CD4-positive, CD25-positive, alpha-beta regulatory T cell (primary cell): ENCODE results near the gene GMDS. TPM values are rescaled to one million over a fixed set of nuclear protein-coding genes. Genes with fewer than 3 reads are reported as not detected.
A peak's percentile ranks its signal among the peaks of the same experiment; 100 is the strongest.

Experiments
- ATAC-seq, 2 donors: fragments of 150-1000 bp; cut with Tn5 transposase; one replicate each; pipeline ENCODE4 v1.10.0; 2021; ENCODE audit warnings: low read depth in 2 of 2, moderate number of reproducible peaks in 2 of 2, moderate library complexity in 1 of 2
- DNase-seq, 3 donors: peaks; one replicate each; pipeline versions ENCODE4 v3.0.0 to v3.0.0-alpha.2; 2012 to 2022; ENCODE audit warnings: mixed read lengths in 1 of 3
- H3K27ac ChIP-seq: one replicate; pipeline ENCODE4 v1.7.0; 2013; ENCODE audit warnings: mild to moderate bottlenecking, low read length; ENCODE audit not compliant: insufficient read depth, poor library complexity, severe bottlenecking
- H3K27me3 ChIP-seq: one replicate; pipeline ENCODE4 v1.7.0; 2013; ENCODE audit warnings: low read length; ENCODE audit not compliant: control insufficient read depth, insufficient read depth
- H3K36me3 ChIP-seq: one replicate; pipeline ENCODE4 v1.7.0; 2013; ENCODE audit warnings: mild to moderate bottlenecking, low read length, moderate library complexity; ENCODE audit not compliant: control insufficient read depth, insufficient read depth
- H3K4me1 ChIP-seq: 2 replicates; pipeline ENCODE4 v1.7.0; 2013; ENCODE audit warnings: mild to moderate bottlenecking, low read length; ENCODE audit not compliant: insufficient read depth, control insufficient read depth, poor library complexity, severe bottlenecking
- H3K4me3 ChIP-seq: one replicate; pipeline ENCODE4 v1.7.0; 2013; ENCODE audit warnings: low read depth, mild to moderate bottlenecking, low read length, moderate library complexity
- H3K9me3 ChIP-seq, 2 experiments: 1 replicate in 1 of 2; 2 replicates in 1 of 2; pipeline ENCODE4 v1.7.0; 2013; ENCODE audit warnings: low read length in 2 of 2, mild to moderate bottlenecking in 1 of 2, moderate library complexity in 1 of 2; ENCODE audit not compliant: control insufficient read depth in 2 of 2
- H3K27ac Mint-ChIP-seq, 3 donors: one replicate each; pipeline ENCODE4 v1.8.0; 2020 to 2022; ENCODE audit warnings: mild to moderate bottlenecking in 3 of 3, mixed read lengths in 3 of 3, moderate library complexity in 2 of 3
- H3K27me3 Mint-ChIP-seq: one replicate; pipeline ENCODE4 v1.8.0; 2022; ENCODE audit warnings: mild to moderate bottlenecking, mixed read lengths
- H3K36me3 Mint-ChIP-seq: one replicate; pipeline ENCODE4 v1.8.0; 2020; ENCODE audit warnings: mixed read lengths
- H3K4me1 Mint-ChIP-seq, 4 donors: one replicate each; pipeline ENCODE4 v1.8.0; 2020 to 2022; ENCODE audit warnings: mixed read lengths in 4 of 4, mild to moderate bottlenecking in 1 of 4
- H3K4me3 Mint-ChIP-seq, 4 donors: one replicate each; pipeline ENCODE4 v1.8.0; 2020 to 2022; ENCODE audit warnings: mild to moderate bottlenecking in 4 of 4, mixed read lengths in 4 of 4, moderate library complexity in 3 of 4
- H3K9me3 Mint-ChIP-seq, 7 donors: one replicate each; pipeline ENCODE4 v1.8.0; 2020 to 2022; ENCODE audit warnings: mixed read lengths in 7 of 7, mild to moderate bottlenecking in 3 of 7, moderate library complexity in 2 of 7
- polyA plus RNA-seq, 4 donors: library from polyadenylated mRNA; unstranded; fragments of 300-500 nt; fragmentation: Illumina TruSeq; gene quantifications; one replicate each; pipeline ENCODE4 v1.2.3, GENCODE V29; 2021
- total RNA-seq: library from RNA; stranded (reverse); gene quantifications from one replicate; pipeline ENCODE4 v1.2.3, GENCODE V29; 2022

The GMDS gene
- total and polyA plus RNA-seq, 5 donors from 2014 or later = 17.5 to 23.9 (median 20.2) TPM

DNA sequence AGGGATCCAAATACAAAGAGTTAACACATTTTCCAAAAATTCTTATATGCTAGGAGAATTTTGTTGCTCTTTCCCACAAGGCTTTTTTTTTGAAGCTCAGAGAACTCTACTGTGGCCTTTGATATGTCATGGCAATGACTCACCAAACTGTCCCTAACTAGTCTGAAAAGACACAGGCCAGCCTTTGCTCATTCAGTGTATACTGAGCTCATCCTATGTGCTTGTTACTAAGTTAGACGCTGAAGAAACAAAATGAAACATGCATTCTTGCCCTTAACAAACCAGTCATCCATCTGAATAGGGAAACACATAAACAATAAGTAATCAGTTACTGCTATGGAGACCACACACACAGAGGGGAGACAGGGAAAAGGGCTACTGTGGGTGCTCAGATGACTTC is 343.8 kb downstream of the GMDS start:
- H3K27ac Mint-ChIP-seq = no peak overlapping the region
- H3K27ac ChIP-seq = no peak overlapping the region
- no peaks in the 10 kb centered on the region for H3K4me1 ChIP-seq
- H3K4me1 Mint-ChIP-seq = peaks cover 0 to 3% (median 0%) of the 10 kb centered on the region in 4 donors
- H3K9me3 ChIP-seq = no peaks in the 10 kb centered on the region
- H3K36me3 Mint-ChIP-seq = peaks cover 10% of the 10 kb centered on the region
- no peaks in the 10 kb centered on the region for H3K36me3 ChIP-seq
- no peaks in the 10 kb centered on the region for H3K27me3 Mint-ChIP-seq
- ATAC-seq (no peak), DNase-seq (no peak)
- no peaks in the 10 kb centered on the region for H3K9me3 Mint-ChIP-seq
- no peak overlapping the region for H3K4me3 Mint-ChIP-seq
- H3K4me3 ChIP-seq = no peak overlapping the region
- no peaks in the 10 kb centered on the region for H3K27me3 ChIP-seq

DNA sequence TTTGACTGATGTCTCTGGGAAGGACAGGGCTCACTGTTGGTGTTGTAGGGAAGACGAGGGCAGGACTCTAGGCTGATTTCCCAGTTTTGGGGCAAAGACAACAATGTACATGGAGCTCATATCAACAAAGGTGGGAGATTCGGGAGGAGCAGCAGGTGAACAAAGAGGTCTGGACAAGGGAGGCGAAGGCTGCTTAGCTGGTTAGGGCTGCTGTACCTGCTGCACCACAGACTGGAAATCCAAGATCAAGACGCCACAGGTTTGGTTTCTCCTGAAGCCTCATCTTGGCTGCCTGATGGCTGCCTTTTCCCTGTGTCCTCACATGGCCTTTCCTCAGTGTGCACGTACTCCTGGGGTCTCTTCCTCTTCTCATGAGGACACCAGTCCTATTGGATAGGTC is 348.5 kb downstream of the GMDS start:
- no peak for ATAC-seq
- H3K36me3 ChIP-seq = no peaks in the 10 kb centered on the region
- no peaks in the 10 kb centered on the region for H3K4me1 ChIP-seq
- no peaks in the 10 kb centered on the region for H3K9me3 ChIP-seq
- H3K27ac ChIP-seq = no peak overlapping the region
- peaks cover 0 to 3% (median 0%) of the 10 kb centered on the region in 4 donors for H3K4me1 Mint-ChIP-seq
- H3K4me3 Mint-ChIP-seq = no peak overlapping the region
- no peak overlapping the region for H3K4me3 ChIP-seq
- no peak overlapping the region for H3K27ac Mint-ChIP-seq
- H3K27me3 Mint-ChIP-seq = no peaks in the 10 kb centered on the region
- no peaks in the 10 kb centered on the region for H3K9me3 Mint-ChIP-seq
- no peak for DNase-seq
- H3K36me3 Mint-ChIP-seq = peaks cover 11% of the 10 kb centered on the region
- no peaks in the 10 kb centered on the region for H3K27me3 ChIP-seq

DNA sequence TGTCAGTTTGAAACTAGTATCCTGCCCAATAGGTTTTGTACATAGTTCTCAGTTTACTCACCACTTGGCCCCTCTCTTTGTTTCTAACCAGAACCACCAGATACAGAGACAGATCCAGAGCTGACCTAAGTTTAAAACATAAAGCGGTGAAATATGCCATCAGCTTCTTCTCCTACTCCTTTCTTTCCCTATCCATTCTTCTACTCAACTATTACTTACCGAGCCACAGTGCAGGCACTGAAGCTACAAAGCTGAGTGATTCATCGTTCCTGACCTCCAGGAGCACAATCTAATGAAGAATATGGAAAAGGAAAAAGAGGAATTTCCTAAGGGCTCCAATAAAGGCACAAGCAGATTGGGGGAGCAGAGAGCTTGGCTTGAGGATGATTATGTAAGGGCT is 349.7 kb downstream of the GMDS start:
- no peak overlapping the region for H3K4me3 Mint-ChIP-seq
- no peaks in the 10 kb centered on the region for H3K36me3 ChIP-seq
- H3K4me1 ChIP-seq = no peaks in the 10 kb centered on the region
- no peaks in the 10 kb centered on the region for H3K27me3 ChIP-seq
- H3K9me3 ChIP-seq = no peaks in the 10 kb centered on the region
- no peaks in the 10 kb centered on the region for H3K4me1 Mint-ChIP-seq
- DNase-seq (no peak), ATAC-seq (no peak)
- H3K36me3 Mint-ChIP-seq = peaks cover 11% of the 10 kb centered on the region
- peaks cover 0 to 3% (median 0%) of the 10 kb centered on the region in 7 donors for H3K9me3 Mint-ChIP-seq
- H3K27ac ChIP-seq = no peak overlapping the region
- H3K27ac Mint-ChIP-seq = no peak overlapping the region
- H3K27me3 Mint-ChIP-seq = no peaks in the 10 kb centered on the region
- no peak overlapping the region for H3K4me3 ChIP-seq

DNA sequence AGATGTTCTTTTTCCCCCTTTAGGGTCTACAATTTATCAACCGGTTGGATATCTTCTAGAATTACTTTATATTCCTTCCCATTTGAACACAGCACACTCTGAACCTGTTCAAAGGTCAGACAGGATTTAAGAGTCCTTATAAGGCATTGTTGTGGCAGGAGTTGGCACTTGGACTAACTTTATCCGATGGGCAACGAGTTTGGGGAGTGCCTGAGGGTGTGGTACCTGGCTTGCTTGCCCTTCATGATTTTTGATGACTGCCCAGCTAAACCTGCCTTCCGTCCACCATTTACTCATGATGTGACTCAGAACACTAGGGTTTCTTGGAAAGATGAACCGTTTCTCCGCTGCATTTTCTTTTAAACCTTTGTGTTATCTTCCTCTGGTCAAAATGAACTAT is 350.5 kb downstream of the GMDS start:
- no peak overlapping the region for H3K27ac Mint-ChIP-seq
- H3K27ac ChIP-seq = no peak overlapping the region
- no peaks in the 10 kb centered on the region for H3K4me1 Mint-ChIP-seq

DNA sequence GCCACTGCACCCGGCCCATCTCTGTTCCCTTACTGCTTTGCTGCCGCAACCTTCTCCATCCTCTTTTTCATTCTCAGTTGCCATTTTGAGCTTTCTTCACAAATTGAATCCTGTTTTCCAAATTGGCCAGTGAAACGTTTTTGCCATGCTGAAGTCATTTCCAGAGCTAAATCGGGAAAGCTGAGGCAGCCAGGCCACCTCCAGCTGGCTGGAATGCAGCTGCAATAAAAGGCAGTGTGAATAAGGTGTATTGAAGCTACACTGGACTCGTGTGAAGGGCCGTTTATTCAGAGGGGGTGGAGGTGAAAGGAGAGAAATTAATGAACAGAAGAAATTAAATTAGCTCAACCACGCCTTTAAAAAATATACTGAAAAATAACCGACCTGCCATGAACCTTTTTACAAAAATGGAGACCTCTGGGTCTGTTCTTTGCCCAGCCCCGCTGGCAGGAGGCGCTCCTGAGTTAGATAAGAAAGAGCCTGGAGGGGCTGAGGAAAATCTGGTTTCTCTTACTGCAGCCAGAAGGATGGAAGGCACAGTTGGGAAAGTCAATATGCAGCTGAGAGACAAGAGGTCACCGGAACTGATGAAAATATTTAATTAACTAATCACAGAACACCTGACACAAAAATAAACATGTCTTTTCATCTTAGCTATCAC is 351.8 kb downstream of the GMDS start:
- Histone ChIP-seq H3K4me3 (no peak overlapping the region), H3K27ac (no peak overlapping the region), H3K9me3 (no peaks in the 10 kb centered on the region), H3K36me3 (no peaks in the 10 kb centered on the region), H3K27me3 (no peaks in the 10 kb centered on the region), H3K4me1 (no peaks in the 10 kb centered on the region)
- Mint-ChIP-seq H3K27me3 (no peaks in the 10 kb centered on the region), H3K27ac (no peak overlapping the region), H3K4me1 (no peaks in the 10 kb centered on the region), H3K9me3 (peaks cover 0 to 3% (median 0%) of the 10 kb centered on the region in 7 donors), H3K4me3 (no peak overlapping the region), H3K36me3 (peaks cover 8% of the 10 kb centered on the region)
- ATAC-seq (no peak), DNase-seq (no peak)

More for the DNA sequence above, 350.5 kb downstream of the GMDS start:
- peaks cover 0 to 3% (median 0%) of the 10 kb centered on the region in 7 donors for H3K9me3 Mint-ChIP-seq
- no peaks in the 10 kb centered on the region for H3K36me3 ChIP-seq
- H3K4me3 Mint-ChIP-seq = no peak overlapping the region
- H3K36me3 Mint-ChIP-seq = peaks cover 11% of the 10 kb centered on the region
- no peak overlapping the region for H3K4me3 ChIP-seq
- H3K9me3 ChIP-seq = no peaks in the 10 kb centered on the region
- ATAC-seq (no peak), DNase-seq (no peak)
- no peaks in the 10 kb centered on the region for H3K27me3 ChIP-seq
- H3K27me3 Mint-ChIP-seq = no peaks in the 10 kb centered on the region
- no peaks in the 10 kb centered on the region for H3K4me1 ChIP-seq

DNA sequence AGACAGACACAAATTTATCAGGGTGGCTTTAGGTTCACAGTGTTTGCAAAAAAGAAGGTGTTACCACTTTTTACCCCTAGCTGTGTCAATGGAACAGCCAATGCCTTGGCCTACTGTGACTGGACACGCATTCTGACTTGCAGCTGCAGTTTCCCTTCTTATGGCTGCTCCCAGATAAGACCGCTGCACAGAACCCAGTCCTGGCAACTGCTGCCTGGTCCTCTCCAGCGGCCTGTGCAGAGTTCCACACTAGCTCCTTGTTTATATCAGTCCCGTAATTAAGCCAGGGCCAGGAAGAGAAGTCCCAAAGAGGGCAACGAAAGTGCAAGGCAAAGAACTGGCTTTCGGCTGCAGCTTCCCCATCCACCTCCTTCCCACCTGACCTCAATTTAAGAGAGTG is 352.7 kb downstream of the GMDS start:
- H3K27me3 ChIP-seq = no peaks in the 10 kb centered on the region
- no peak overlapping the region for H3K27ac ChIP-seq
- no peak for DNase-seq
- H3K4me3 Mint-ChIP-seq = no peak overlapping the region
- ATAC-seq = no peak
- peaks cover 8% of the 10 kb centered on the region for H3K36me3 Mint-ChIP-seq
- peaks cover 0 to 3% (median 0%) of the 10 kb centered on the region in 7 donors for H3K9me3 Mint-ChIP-seq
- H3K4me1 ChIP-seq = no peaks in the 10 kb centered on the region
- no peaks in the 10 kb centered on the region for H3K36me3 ChIP-seq
- H3K9me3 ChIP-seq = no peaks in the 10 kb centered on the region
- H3K4me1 Mint-ChIP-seq = peaks cover 0 to 1% (median 0%) of the 10 kb centered on the region in 4 donors
- no peak overlapping the region for H3K4me3 ChIP-seq
- H3K27ac Mint-ChIP-seq = no peak overlapping the region
- H3K27me3 Mint-ChIP-seq = no peaks in the 10 kb centered on the region

DNA sequence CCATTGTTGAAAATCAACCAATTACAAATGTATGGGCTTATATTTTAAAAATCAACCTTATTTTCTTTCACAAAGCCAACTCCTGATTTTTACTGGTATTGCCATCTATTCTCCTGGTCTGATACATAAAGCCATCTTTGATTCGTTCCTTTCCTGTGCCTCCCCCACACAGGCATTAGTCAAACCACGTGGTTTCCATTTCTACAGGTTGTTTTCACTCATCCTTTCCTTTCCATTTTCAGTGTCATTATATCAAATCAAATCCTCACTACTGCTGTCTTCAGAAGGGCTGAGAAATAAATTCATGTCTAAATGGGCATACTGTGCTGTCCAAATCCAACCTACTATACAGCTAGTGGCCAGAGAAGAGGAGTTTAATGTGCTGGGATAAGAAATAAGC is 354.4 kb downstream of the GMDS start:
- Histone ChIP-seq H3K4me1 (no peaks in the 10 kb centered on the region), H3K4me3 (no peak overlapping the region), H3K9me3 (no peaks in the 10 kb centered on the region), H3K27ac (no peak overlapping the region), H3K27me3 (no peaks in the 10 kb centered on the region), H3K36me3 (no peaks in the 10 kb centered on the region)
- H3K27ac Mint-ChIP-seq = no peak overlapping the region
- H3K27me3 Mint-ChIP-seq = no peaks in the 10 kb centered on the region
- H3K36me3 Mint-ChIP-seq = no peaks in the 10 kb centered on the region
- peaks cover 0 to 3% (median 0%) of the 10 kb centered on the region in 7 donors for H3K9me3 Mint-ChIP-seq
- no peak for ATAC-seq
- no peak overlapping the region for H3K4me3 Mint-ChIP-seq
- peaks cover 0 to 1% (median 0%) of the 10 kb centered on the region in 4 donors for H3K4me1 Mint-ChIP-seq
- no peak for DNase-seq

DNA sequence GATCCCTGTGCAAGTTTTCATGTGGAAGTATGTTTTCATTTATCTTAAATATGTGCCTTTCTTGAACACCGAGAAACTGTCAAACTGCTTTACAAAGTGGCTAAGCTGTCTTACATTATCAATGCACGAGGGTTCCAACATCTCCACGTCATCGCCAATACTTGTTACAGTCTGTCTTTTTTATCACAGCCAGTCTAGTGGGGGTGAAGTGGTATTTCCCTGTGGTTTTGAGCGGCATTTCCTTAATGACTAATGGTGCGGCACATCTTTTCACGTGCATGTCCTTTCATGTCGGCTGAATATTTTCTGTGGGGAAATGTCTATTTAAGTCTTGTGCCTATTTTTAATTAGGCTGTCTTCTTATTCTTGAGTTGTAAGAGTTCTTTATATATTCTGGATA is 355.3 kb downstream of the GMDS start:
- peak in 1 of 3 donors; percentile 3 for DNase-seq
- peaks cover 0 to 1% (median 0%) of the 10 kb centered on the region in 4 donors for H3K4me1 Mint-ChIP-seq
- H3K27me3 ChIP-seq = no peaks in the 10 kb centered on the region
- no peak overlapping the region for H3K4me3 Mint-ChIP-seq
- H3K9me3 ChIP-seq = no peaks in the 10 kb centered on the region
- no peaks in the 10 kb centered on the region for H3K4me1 ChIP-seq
- ATAC-seq = no peak
- H3K36me3 ChIP-seq = no peaks in the 10 kb centered on the region
- H3K27me3 Mint-ChIP-seq = no peaks in the 10 kb centered on the region
- H3K4me3 ChIP-seq = no peak overlapping the region
- peaks cover 0 to 3% (median 0%) of the 10 kb centered on the region in 7 donors for H3K9me3 Mint-ChIP-seq
- H3K36me3 Mint-ChIP-seq = no peaks in the 10 kb centered on the region
- H3K27ac Mint-ChIP-seq = no peak overlapping the region
- H3K27ac ChIP-seq = no peak overlapping the region
